NCI-H146 treated with DMSO at 0.1 percent for 48 hours (cell line): ENCODE measurements around the gene EDEM2.
"Not testable (repeated sequence)": the region's sequence is repeated elsewhere in the genome, so short reads cannot be mapped to it uniquely, and the experiment has no call there.

Experiments used
- DNase-seq: peaks from one replicate; lab custom pipeline; 2025; ENCODE audit not compliant: unreplicated experiment; lab: John Stamatoyannopoulos, UW

Gene EDEM2, protein sequence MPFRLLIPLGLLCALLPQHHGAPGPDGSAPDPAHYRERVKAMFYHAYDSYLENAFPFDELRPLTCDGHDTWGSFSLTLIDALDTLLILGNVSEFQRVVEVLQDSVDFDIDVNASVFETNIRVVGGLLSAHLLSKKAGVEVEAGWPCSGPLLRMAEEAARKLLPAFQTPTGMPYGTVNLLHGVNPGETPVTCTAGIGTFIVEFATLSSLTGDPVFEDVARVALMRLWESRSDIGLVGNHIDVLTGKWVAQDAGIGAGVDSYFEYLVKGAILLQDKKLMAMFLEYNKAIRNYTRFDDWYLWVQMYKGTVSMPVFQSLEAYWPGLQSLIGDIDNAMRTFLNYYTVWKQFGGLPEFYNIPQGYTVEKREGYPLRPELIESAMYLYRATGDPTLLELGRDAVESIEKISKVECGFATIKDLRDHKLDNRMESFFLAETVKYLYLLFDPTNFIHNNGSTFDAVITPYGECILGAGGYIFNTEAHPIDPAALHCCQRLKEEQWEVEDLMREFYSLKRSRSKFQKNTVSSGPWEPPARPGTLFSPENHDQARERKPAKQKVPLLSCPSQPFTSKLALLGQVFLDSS

DNA sequence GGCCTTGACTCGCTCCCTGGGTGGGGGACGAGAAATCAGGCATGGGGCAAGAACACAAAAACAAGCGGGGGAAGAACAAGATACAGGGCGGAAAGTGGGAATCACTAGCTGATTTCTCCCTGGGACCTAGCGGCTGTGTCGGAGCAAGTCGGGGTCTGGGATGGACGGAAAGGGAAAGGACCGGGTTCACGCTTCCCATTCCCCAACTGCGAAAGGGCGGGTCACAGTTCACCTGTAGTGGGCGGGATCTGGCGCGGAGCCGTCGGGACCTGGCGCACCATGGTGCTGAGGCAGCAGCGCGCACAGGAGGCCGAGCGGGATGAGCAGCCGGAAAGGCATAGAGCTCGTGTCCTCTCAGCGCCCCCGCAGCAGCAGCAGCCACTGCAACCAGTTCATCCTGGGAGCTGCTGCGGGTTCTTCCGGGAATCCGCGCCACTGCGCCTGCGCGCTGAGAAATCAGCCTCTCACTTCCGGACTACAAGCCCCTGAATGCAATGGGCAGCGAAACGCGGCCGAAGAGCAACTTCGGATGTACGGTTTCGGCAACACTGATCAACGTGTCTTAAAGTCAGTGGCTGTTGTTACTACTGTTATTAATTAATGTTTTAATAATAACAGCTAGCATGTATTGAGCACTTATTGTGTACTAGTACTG lies at the start of gene EDEM2:
TSS of gene EDEM2 (minus strand) at position 417 of the 655 bp plus-strand sequence. CDS start at position 339, 78 bp downstream.
- peak; percentile 88 for DNase-seq

DNA sequence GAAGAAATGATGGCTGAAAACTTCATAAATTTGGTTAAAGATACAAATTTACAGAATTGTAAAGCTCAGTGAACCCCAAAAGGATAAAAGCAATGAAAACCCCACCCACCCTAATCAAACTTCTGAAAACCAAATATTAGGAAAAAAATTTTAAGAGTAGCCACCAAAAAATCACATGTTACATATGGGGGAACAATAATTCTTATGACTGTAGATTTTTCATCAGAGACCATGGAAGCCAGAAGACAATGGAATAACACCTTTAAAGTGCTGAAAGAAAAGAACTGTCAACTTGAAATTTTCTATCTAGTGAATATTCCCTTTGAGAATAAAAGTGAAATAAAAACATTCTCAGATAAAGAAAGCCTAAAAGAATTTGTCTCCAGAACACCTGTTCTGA lies 49.2 kb upstream of the EDEM2 start:
- no peak for DNase-seq

DNA sequence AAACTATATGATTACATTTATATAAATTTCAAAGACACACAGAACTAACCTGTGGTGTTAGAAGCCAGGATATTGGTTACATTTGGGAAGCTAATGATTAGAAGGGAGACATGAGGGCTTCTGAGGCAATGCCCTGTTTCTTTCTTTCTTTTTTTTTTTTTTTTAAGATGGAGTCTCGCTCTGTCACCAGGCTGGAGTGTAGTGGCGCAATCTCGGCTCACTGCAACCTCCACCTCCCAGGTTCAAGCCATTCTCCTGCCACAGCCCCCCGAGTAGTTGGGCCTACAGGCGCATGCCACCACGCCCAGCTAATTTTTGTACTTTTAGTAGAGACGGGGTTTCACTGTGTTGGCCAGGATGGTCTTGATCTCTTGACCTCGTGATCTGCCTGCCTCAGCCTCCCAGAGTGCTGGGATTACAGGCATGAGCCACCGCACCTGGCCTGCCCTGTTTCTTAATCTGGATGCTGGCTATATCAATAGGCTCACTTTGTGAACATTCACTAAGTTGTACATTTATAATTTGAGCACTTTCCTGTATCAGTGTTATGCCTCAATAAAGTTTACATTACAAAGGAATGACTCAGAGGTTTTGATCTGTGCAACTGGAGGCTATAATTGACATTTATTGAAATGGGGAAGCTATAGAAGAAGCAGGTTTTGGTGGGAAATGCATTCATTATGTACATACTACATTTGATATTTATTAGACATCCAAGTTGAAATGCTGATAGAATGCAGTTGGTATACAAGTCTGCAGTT lies 46.1 kb upstream of the EDEM2 start:
- DNase-seq = not testable (repeated sequence)

DNA sequence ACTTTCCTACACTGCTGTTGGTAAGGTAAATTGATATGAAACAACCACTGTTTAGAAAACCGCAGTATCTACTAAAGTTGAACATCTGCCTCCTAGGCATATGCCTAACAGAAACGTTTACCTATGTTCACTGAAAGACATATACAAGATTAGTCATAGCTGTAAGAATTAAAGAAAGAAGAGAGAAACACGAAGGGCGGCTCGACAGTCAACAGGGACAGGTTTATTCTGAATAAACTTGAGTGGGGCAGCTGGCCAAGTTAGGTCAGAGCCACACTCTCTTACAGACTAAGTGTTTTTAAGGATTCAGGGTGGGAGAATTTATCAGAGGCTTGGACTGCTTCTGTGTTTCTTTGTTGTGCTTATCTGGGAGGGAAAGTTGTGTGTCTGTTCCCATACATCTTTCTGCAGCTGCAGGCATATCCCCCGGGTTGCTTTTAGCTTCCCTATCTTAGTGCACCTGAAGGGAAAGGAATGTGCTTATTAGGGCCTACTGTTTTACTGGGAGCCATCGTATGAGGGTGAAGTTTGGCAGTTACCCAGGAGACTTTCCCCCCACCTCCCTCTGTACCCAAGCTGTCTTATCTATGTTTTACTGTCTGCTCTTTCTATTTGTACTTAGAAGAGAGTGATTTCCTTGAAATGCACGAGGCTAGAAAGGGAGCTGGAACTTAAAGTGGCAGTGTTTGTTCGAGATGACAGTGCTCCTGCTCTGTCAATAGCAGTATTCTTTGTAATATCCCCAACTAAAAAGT lies 45.2 kb upstream of the EDEM2 start:
- no peak for DNase-seq

DNA sequence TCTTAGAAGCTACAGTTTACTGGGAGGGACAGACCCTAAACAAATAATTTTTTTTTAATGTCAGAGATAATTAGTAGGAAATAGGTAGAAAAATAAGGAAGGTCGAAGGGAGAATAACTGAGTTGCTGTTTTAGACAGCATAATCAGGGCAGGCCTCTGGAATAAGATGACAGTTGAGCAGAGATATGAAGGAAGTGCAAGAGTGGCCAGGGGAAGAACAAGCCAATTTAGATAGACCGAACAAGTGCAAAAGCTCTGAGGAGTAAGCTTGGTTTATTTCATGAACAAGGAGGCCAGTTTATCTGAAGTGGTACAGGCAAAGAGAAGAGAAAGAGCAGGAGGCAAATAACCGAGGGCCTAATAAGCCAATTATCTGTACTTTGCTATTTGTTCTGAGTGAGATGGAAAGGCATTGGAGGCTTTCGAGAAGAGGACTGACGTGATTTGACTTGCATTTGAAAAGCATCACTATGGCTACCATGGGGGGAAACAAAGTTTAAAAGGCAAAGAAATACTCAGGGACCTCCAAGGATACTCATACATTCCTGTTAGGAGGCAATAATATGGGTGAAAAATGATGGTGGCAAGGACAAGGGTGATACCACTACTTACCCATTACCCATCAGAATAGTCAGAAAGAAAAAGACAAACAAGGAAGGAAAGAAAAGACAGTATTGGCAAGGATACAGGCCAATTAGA lies 44.4 kb upstream of the EDEM2 start:
- DNase-seq = no peak

DNA sequence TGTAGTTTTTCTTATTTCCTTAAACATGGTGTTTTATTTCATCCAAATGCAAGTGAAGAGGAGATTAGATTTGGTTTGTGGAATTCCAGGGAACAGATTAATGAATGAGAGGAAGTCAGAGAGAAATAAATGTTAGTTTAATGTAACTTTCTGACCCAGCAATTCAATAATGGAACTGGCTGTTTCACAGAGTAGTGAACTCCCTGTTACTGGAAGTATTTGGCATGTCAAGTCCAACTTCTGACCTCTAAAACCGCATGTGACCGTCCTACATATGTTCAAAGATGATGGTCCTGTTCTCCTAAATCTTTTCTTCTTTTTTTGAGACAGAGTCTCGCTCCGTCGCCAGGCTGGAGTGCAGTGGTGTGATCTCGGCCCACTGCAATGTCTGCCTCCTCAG lies 43.4 kb upstream of the EDEM2 start:
- DNase-seq = no peak

DNA sequence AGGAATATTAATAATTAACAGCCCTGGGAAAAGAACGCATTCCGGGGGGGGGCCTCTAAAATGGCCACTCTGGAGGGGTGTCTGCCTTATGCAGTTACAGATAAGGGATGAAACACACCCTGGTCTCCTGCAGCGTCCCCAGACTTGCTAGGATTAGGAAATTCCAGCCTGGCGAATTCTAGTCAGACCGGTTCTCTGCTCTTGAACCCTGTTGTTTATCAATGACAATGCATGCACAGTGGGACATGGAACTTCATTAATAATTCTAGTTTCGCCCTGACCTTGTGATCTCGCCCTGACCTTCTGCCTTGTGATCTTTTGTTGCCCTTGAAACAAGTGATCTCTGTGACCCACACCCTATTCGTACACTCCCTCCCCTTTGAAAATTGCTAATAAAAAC lies 42.1 kb upstream of the EDEM2 start:
- not testable (repeated sequence) for DNase-seq

DNA sequence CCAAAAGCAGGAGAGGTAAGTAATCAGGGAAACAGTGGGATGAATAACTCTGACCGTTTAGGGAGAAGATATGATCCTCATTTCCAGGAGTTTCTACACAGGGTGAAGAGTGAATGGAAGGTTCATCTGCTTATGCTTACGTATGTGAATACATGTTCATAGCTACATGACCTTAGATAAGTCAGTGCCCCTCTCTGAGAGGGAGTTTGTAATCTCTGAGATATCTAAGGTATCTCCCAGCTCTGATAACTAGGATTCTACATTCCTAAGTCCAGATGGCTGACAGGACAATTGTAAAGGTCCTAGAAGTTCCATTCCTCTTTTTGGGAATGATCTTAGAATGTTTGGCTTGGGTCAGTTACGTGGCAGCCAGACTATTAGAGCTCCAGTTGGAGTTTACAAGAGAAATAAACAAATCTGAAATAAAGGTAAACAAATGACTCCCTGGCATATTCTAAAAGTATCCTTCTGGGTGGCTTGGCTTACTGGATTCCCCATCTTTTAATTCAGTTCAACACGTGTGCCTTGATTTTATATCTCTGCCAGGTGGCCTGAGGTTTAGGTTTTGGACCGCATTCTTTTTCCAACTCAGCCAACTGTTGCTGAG lies 40.6 kb upstream of the EDEM2 start:
- DNase-seq = no peak

DNA sequence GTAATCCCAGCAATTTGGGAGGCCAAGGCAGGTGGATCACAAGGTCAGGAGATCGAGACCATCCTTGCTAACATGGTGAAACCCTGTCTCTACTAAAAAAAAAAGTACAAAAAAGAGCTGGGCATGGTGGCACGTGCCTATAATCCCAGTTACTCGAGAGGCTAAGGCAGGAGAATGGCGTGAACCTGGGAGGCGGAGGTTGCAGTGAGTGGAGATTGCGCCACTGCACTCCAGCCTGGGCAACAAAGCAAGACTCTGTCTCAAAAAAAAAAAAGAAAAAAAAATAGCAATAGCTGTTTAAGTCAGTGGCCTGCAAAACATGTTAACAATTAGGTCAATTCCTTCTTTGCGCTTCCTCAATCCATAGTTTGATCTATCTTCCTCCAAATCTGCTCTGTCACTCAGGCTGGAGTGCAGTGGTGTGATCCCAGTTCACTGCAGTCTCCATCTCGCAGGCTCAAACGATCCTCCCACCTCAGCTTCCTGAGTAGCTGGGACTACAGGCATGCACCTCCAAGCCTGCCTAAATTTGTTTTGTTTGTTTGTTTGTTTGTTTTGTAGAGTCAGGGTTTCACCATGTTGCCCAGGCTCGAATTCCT lies 39.7 kb upstream of the EDEM2 start:
- DNase-seq = not testable (repeated sequence)

DNA sequence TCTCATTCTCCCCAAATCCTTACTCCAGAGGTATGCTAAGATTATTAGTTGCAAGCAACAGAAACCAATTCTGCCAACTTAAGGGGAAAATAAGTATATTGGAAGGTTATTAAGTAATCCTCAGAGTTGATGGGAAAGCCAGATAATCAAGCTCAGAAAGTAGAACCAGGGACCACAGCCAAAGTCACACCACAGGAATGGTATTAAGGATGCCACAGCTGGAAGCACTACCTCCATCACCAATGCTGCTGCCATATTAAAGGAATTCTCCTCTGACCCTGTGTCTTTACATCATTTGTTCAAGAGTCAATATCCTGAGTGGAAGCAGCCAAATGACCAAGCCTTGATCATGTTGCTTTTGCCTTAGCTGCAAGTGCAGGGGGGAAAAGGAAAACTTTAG lies 34.6 kb upstream of the EDEM2 start:
- no peak for DNase-seq

DNA sequence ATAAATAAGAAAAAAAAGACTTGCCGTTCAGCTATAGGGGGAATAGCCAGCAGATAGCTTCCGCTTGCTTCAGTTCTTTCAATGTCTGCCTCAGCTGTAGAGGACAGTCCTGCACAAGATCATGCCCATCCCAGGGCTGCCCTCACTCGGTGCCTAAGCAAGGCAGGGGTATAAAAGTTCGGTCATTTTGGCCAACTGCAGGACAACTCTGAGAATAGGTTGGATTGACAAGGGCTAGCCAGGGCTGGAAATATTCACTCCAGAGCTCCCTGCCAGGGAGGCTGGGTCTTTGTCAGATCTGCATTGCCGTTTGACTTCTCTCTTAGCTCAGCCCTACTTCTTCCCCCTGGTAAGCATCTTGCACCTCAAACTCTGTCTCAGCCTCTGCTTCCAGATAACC lies 33.1 kb upstream of the EDEM2 start:
- no peak for DNase-seq

DNA sequence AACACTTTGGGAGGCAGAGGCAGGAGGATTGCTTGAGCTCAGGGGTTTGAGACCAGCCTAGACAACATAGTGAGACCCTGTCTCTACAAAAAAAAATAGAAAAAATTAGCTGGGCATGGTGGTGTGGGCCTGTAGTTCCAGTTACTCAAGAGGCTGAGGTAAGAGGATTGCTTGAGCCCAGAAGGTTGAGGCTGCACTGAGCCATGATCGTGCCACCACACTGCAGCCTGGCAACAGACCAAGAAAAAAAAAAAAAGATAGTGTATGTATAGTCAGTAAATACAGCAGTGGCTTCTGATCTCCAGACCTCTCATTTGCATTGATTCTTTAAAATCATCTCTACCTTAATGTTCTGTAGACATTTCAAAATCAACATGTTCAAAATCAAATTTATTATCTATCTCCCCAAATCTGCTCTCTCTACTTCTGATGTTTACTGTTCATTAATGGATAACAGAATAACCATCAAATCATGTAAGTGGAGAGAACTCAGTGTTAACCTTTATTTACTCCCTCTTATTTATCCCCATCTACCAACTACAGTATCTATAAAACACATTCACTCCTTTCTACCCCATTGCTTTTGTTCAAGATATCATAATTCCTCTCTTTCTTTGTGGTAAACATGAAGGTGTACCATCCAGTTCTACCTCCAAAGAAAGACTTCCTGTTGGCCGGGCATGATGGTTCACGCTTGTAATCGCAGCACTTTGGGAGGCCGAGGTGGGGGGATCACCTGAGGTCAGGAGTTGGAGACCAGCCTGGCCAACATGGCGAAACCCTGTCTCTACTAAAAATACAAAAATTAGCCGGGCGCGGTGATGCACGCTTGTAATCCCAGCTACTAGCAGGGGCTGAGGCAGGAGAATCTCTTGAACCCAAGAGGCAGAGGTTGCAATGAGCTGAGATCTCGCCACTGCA lies 32.4 kb upstream of the EDEM2 start:
- no peak for DNase-seq

DNA sequence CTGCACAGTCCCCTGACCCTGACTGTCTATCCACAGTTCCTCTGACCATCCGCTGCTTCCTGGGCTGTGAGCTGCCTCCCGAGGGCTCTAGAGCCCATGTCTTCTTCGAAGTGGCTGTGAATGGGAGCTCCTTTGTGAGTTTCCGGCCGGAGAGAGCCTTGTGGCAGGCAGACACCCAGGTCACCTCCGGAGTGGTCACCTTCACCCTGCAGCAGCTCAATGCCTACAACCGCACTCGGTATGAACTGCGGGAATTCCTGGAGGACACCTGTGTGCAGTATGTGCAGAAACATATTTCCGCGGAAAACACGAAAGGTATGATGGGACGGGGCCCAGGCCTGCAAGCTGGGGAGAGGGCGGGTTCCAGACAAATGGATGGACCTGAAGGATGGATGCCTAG lies 29.0 kb upstream of the EDEM2 start:
- no peak for DNase-seq

DNA sequence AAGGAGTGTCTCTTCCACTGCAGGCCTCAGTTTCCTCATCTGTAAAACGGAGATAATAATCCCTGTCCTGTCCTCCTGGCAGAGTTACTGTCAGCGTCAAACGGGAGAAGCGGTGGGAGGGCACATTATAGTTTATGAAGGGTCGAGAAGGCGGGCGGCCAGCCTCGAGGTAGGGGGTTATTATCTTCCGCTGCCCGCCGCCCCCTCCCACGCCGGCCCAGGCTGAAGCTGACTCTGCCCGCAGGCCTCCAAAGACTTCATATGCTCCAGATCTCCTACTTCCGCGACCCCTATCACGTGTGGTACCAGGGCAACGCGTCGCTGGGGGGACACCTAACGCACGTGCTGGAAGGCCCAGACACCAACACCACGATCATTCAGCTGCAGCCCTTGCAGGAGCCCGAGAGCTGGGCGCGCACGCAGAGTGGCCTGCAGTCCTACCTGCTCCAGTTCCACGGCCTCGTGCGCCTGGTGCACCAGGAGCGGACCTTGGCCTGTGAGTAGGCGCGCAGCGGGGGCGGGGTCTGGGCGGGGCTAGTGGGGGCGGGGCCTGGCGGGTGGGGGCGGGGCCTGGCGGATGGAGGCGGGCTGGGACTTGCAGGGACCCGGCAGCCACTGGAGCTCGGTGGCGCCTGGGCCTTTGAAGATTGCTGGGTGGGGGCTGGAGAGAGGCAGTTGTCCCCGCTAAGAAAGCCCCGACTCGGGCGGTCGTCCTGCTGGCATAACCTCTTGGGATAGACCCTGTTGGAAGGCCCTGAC lies 27.5 kb upstream of the EDEM2 start:
- DNase-seq = no peak

DNA sequence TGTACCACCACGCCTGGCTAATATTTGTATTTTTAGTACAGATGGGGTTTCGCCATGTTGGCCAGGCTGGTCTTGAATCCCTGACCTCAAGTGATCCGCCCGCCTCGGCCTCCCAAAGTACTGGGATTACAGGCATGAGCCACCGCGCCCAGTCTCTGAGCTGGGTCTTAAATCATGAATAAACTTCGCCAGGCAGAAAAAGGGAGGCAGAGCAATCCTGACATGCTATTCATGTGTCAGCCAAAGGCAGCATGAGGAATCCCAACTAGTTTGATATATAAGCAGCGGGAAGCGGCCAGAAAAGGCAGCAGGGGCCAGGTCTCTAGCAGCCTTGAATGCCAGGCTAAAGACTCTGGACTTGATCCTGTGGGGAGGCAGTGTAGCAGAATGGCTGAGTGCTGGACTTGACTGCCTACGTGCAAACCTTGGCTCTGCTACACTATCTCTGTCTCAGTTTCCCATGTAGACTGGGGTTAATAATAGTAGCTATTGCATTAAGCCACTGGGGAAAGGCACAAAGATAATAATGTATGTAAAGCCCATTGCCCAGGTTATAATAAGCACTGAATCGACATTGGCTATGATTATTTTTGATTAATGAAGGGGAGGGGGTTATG lies 26.5 kb upstream of the EDEM2 start:
- no peak for DNase-seq

DNA sequence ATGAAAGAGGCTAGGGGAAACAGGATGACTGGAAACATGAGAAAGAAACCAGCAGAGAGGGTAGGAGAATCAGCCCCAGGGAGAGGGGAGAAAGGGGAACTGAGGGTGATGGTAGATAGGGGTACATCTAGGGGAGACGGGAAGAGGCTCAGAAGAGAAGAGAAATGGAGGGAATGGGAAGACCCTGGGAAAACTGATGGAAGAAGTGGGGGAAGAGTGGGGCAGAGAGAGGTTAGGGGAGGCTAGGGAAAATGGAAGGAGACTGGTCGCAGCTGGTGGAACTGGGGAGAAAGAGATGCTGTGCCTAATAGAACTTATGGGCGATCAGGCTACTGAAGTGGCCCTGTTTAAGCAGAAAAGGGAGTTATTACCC lies 25.3 kb upstream of the EDEM2 start:
- no peak for DNase-seq

DNA sequence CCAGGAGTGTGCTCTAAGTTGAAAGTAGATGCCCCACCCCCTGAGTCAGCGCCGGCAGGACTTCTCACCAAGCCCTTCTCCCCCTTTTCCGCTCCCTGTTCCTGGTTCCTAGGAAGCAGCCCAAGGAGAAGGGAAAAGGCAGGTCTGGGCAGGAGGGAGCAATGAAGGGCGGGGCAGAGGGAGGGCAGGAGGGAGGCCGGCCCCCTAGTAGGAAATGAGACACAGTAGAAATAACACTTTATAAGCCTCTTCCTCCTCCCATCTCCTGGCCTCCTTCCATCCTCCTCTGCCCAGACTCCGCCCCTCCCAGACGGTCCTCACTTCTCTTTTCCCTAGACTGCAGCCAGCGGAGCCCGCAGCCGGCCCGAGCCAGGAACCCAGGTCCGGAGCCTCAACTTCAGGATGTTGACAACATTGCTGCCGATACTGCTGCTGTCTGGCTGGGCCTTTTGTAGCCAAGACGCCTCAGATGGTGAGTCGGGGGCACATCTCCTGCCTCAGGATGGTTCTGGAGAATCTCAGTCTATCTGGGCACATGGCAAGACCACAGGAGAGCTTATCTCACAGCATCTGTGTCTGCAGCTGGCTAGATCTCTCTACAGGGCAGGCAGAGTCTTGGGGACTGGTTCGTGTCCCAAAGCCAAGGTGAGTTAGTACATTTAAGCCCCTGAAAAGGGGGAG lies 24.8 kb upstream of the EDEM2 start, which contains the start of gene PROCR:
TSS of gene PROCR (plus strand) at position 320 of the 681 bp plus-strand sequence. CDS start at position 403, 83 bp downstream.
- DNase-seq = peak; percentile 51
